ENCODE results near the gene RPS19.
"Not testable (repeated sequence)": the region's sequence is repeated elsewhere in the genome, so short reads cannot be mapped to it uniquely, and the experiment has no call there.

RPS19 gene

DNA sequence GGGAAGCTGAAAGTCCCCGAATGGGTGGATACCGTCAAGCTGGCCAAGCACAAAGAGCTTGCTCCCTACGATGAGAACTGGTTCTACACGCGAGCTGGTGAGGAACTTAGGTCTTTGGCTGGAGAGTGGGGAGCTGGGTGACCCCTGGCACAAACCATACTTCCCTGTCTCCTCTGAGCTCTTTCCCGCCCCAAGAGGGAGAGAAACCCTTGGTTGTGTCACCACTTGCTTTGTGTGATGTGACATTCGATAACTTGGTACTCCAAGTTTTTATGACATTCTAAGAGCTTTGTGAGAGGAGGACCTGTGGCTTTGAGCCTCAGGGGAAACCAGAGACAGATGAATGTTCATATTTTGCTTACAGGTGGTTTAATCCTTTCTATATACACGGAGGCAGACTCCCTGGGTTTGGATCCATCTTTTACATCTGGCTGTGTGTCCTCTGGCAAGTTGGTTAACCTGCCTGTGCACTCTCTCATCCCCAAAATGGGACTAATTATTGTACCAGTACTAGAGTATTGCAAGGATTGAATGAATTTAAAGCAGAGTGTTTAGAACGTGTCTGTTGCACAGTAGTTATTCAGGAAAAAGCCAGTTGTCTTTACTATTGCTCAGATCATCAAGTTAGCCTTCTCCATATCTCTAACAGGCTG, 1.2 kb downstream of the RPS19 start:
- no peak for DNase-seq

DNA sequence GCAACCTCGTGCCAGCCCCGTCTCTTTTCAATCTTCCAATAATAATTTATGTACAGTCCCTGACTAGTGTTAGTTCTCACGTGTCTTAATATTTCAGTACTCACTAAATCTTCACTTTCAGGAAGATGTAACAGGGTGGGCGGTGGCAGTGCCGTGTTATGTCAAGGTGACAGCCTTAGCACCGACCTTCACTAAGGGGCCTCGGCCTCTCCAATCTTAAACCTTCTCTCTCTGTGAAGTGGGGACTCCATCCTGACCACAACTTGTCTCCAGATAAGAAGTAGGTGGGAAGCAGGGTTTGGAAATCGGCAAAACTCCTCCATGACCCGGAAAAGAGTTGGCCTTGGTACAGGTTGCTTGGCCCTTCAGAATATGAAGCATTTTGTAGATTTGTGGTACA, 1.8 kb downstream of the RPS19 start:
- DNase-seq, result no peak

DNA sequence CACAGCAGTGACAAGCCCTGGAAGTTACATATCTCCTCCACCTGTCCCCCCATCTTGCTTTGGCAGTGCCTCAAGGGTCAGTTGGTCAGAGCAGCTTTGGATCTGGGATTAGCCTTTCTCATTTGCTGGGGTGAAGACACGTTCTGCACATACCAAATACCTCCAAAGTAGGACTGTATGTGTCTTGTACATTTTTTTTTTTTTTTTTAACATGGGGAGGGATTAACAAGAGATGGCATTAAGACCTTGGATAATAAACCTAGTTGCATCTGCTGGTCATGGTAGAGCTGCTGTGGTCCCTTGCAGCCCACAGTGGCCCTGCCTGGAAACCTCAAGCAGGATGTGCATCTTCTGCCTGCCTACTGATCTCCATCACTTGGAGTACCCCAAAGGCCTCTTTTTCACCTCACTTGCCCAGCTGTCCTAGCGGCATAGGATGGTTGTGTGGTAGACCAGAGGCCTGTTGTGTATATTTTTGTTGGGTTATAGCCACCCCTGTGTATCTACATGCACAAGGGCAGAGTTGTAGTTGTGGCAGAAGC, 2.5 kb downstream of the RPS19 start:
- no peak for DNase-seq

DNA sequence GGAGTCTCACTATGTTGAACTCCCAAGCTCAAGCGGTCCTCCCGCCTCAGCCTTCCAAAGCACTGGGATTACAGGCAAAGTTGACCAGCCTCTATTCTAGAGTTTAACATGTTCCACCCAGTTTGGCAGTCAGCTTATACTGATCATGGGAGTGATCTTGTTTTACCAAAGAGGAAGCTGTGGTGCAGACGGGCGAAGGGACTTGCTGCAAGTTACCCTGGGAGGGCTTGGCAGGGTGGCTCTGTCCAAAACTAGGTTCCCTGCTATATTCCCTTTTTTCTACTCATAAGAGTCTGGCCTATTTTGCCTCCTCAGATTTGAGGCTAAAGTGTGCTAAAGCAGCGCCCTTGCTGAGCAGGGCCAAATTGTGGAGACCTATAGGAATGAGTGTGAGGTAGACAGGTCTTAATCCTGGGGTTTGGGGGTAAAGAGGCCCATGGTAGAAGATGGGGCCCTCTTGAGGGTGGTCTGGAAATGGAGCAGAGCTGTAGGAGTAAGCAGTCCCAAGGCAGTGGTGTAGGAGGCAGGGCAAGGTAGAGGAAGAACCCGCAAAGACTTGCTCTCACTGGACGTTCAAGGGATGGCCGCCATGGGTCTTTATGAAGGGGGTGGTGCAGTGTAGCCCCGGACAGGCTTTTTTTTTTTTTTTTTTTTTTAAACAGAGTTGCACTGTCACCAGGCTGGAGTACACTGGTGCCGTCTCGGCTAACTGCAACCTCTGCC, 3.3 kb downstream of the RPS19 start:
- no peak for DNase-seq

- DNase-seq, result no peak
These were observed 4.3 kb downstream of the RPS19 start for GRCh38 chr19:41864374-41864773.

- DNase-seq, result no peak
These were observed 6.2 kb downstream of the RPS19 start for GRCh38 chr19:41866284-41866683.

DNA sequence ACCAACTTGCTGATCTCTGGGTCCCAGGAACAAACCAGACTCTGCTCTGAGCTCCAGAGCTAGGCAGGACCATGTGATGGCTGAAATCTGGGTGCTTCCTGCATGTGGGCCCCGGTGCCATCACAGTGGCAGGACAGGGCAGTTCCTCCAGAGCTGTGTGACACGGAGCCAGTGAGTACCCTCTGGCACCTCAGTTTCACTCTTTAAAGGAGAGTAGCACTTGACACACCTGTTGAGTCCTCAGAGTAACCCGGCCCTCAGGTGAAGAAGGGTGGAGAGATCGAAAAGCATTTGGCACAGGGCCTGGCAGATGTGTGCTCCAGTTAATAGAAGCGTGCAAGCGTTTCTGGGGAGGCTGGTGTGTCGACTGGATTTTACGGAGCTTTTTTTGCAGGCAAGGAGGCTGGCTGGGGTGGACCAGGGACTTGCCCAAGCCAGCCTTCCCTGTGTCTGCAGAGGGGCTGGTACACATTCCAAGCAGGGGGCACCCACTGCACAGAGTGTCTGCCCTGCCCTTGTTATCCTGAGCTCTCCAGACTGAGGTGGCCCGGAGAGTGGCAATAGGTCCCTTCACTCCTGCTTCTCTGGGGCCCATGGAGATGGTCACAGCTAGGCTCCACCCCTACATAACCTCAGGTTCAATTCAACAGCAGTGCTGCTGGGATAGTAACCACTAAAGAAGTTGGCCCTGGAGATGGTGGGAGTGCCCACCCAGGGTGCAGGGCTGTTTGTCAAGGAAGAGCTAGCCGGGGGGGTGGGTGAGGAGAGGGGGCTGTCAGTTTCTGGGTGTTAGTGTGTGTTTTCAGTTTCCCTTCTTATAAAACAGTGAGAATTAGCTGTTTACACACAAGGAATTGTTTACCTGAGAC, 8.3 kb downstream of the RPS19 start:
- no peak for DNase-seq

DNA sequence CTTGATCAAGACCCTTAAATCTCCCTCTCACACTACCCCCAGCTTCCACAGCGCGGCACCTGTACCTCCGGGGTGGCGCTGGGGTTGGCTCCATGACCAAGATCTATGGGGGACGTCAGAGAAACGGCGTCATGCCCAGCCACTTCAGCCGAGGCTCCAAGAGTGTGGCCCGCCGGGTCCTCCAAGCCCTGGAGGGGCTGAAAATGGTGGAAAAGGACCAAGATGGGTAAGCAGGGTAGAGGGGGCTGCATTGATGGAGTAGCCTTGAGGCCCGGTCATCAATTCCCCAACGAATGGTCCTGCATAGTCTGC, 8.9 kb downstream of the RPS19 start:
- no peak for DNase-seq

DNA sequence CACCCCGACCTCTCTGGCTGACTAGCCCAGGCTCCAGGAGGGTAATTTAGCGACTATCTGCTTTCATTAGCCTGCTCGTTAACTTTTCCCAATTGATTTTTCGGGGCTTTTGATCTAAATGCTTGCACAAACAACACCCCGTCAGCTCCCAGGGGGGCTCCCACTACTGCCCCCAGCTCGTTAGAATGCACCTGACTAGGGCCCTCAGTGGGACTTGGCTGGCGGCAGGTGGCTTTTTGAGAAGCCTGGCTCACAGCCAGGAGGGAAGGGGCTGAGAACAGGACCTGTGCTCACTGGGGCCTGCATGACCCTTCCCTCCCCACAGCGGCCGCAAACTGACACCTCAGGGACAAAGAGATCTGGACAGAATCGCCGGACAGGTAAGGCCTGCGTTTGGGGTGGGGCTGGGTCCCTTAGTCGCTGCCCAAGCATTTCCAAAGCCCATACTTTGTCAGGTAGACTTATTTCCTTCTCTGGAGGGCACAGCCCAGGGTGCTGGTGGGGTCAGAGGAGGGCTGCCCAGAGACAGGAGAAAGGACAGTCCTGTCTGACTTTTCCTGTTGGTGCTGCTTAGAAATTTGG, 9.4 kb downstream of the RPS19 start:
- DNase-seq, result no peak

DNA sequence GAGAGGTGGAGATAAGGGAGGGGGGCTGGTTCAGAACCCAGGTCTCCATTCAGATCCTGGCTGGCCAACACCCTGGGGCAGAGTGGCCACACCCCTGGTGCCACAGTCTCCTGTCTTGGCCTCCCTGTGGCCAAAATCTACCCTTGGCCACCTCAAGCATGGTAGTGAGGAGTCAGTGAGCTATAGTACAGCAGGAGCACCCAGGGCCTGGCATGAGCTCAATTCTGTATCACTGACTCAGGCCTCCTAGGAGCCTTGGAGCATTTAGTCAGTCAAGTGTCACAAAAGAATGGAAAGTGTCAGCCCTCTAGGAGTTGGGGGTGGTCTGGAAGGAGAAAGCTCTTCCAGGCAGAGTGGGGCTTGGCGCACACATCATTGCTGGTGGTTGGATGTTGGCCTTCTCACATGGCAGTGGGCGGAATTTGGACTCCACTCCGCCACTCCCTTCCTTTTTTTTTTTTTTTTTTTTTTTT, 10.4 kb downstream of the RPS19 start:
- DNase-seq, result no peak

GRCh38 chr19:41871573-41872383, 11.7 kb downstream of the RPS19 start:
- DNase-seq, result no peak

DNA sequence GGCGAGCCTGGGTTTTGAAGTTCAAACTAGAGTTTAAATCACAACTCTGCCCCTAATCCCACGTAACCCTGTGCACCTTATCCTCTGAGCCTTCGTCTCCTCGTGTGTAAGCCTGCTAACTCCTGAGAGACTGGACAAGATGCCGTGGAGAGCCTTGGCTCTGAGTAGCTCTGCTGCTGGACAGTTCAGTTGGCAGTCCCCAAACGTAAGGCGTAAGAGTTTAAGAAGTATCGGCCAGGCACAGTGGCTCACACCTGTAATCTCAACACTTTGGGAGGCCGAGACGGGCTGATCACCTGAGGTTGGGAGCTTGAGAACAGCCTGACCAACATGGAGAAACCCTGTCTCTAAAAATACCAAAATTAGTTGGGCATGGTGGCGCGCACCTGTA, 12.3 kb downstream of the RPS19 start:
- no peak for DNase-seq

GRCh38 chr19:41872775-41873647, 13.0 kb downstream of the RPS19 start:
- peak; percentile 71 for DNase-seq

- DNase-seq, result not testable (repeated sequence)
These were observed 15.9 kb downstream of the RPS19 start for GRCh38 chr19:41875973-41876372.

- DNase-seq, result no peak
These were observed 17.1 kb downstream of the RPS19 start, which contains the start of gene CD79A for GRCh38 chr19:41876847-41877832. TSS of gene CD79A (plus strand) at chr19:41877279. CDS start at chr19:41877305, 26 bp downstream.

- DNase-seq, result no peak
These were observed 18.2 kb downstream of the RPS19 start for GRCh38 chr19:41877916-41878905.

DNA sequence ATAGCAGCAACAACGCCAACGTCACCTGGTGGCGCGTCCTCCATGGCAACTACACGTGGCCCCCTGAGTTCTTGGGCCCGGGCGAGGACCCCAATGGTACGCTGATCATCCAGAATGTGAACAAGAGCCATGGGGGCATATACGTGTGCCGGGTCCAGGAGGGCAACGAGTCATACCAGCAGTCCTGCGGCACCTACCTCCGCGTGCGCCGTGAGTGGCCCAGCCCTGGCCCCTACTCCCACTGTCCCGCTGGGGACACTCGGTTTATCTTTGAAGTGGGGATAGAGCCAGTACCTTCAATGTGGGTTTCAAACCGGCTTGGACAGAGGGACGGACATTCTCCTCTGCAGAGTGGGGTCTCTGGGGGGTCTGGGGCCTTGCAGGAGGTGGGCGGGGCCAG, 19.0 kb downstream of the RPS19 start:
- DNase-seq, result no peak

DNA sequence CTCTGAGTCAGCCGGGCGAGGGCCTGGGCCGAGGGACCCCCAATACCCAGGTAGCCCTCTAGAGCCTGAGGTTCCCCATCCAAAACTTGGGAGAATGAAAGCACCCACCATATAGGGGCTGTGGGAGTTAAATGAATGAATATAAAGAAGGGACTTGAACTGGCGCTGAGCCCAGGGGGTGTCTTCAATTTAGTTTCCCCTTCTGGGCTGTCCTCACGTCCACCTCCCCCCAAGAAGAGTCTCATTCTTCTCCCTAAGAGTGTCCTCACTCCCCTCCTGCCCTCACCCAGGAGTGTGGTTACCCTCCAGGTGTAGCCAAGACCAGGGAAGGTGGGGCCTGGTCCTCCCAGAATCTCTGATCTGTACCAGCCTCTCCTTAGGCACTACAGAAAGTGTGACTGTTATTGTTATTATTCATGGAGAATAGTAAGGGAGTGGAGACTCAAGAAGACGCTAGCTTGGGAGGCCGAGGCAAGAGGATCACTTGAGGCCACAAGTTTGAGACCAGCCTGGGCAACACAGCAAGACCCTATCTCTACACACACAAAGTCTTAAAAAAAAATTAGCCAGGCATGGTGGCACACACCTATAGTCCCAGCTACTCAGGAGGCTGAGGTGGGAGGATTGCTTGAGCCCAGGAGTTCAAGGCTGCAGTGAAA, 19.7 kb downstream of the RPS19 start:
- DNase-seq, result no peak

Measured in NCI-H748 treated with DMSO at 0.1 percent for 48 hours (cell line).